Lower lobe of right lung (tissue), 2 donors: Measurements from ENCODE around the gene PYGB. TPM values are rescaled to one million over a fixed set of nuclear protein-coding genes. Genes with fewer than 3 reads are reported as not detected.

ENCODE experiments used
- ATAC-seq, 2 donors: fragments of 200-7000 bp; cut with Tn5 transposase; one replicate each; pipeline ENCODE4 v1.9.1; 2020 to 2022; ENCODE audit warnings: mild to moderate bottlenecking in 2 of 2, moderate library complexity in 2 of 2
- DNase-seq: peaks from one replicate; pipeline ENCODE4 v3.0.0-alpha.2; 2020
- H3K27ac ChIP-seq: fragments of 200-600 bp; one replicate; pipeline ENCODE4 v1.8.0; 2022
- H3K27me3 ChIP-seq: fragments of 200-600 bp; one replicate; pipeline ENCODE4 v1.8.0; 2022; ENCODE audit warnings: low read depth
- H3K36me3 ChIP-seq: fragments of 200-600 bp; one replicate; pipeline ENCODE4 v1.8.0; 2022; ENCODE audit warnings: mild to moderate bottlenecking
- H3K4me1 ChIP-seq: fragments of 200-600 bp; one replicate; pipeline ENCODE4 v1.8.0; 2022
- H3K4me3 ChIP-seq: fragments of 200-600 bp; one replicate; pipeline ENCODE4 v1.8.0; 2022; ENCODE audit warnings: mild to moderate bottlenecking
- H3K9me3 ChIP-seq: fragments of 200-600 bp; one replicate; pipeline ENCODE4 v1.8.0; 2022
- CTCF ChIP-seq: fragments of 200-600 bp; IDR thresholded peaks from one replicate; pipeline ENCODE4 v1.8.0; 2022; ENCODE audit warnings: antibody characterized with exemption, mild to moderate bottlenecking
- intact Hi-C: fragments of 100-400 bp; cut with DNase I; formaldehyde crosslinking; loops from one replicate; pipeline ENCODE4 v1.11.0; 2022
- total RNA-seq: library from RNA; stranded (reverse); fragmentation: NEBNext Ultra II Directional; extraction: Animal tissue kit (Norgen Biotek cat#: 25700); gene quantifications from one replicate; pipeline ENCODE4 v1.2.1, GENCODE V29; 2021
- donor health status: DM: no; HTN: yes; CAD: no; lungs with severe emphysema.

The PYGB gene
- total RNA-seq, 1 donor from 2014 or later, result 57.5 TPM

DNA sequence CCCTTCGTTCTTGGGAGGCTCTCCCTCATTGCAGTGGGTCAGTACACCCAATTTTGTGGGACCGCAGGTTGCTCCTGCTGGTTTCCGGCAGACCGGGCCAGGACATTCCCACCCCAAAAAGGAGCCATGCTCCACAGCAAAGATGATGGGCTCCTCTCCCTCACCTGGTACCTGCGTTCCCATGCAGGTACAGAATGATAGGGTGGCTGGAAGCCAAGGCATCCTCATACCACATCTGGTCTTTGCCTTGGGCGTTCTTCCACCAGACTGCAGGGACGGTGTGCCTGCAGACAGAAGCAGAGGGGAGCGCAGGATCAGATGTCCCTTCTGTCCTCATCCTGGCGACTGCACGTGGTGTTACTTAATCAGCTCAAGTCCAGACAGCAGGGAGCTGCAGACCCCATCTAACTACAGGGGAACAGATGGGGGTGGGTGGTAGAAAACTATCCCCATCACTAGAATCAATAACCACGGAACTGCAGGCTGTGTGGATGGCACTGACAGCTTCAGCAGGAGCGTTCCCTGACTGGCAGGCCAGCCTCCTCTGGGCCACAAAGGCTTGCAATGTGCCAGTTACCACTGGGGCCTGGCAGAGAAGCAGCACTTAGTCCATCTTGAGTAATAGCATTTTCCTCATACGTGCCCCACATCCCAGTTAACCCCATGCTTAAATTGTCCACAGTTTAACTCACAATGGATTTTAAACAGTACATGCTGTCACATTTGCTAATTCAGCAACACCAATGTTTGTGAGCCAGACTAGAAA is 72.3 kb downstream of the PYGB start:
- peaks cover 35% of the 10 kb centered on the region for H3K36me3 ChIP-seq
- H3K4me3 ChIP-seq, result no peak overlapping the region
- H3K27me3 ChIP-seq, result no peaks in the 10 kb centered on the region
- DNase-seq (no peak), ATAC-seq (no peak)
- H3K27ac ChIP-seq, result no peak overlapping the region
- intact Hi-C loops, result no loop called here
- TF ChIP-seq CTCF, result no peak
- peaks cover 33% of the 10 kb centered on the region for H3K4me1 ChIP-seq
- no peaks in the 10 kb centered on the region for H3K9me3 ChIP-seq

- DNase-seq (no peak), ATAC-seq (no peak)
- no peaks in the 10 kb centered on the region for H3K9me3 ChIP-seq
- H3K4me3 ChIP-seq, result no peak overlapping the region
- peaks cover 35% of the 10 kb centered on the region for H3K36me3 ChIP-seq
- H3K27ac ChIP-seq, result no peak overlapping the region
- no peak for TF ChIP-seq CTCF
- H3K4me1 ChIP-seq, result peaks cover 28% of the 10 kb centered on the region
- no peaks in the 10 kb centered on the region for H3K27me3 ChIP-seq
- intact Hi-C loops, result no loop called here
Observed at GRCh38 chr20:25321262-25321831, 73.5 kb downstream of the PYGB start.

GRCh38 chr20:25321991-25322390 is 74.1 kb downstream of the PYGB start:
- no peak for TF ChIP-seq CTCF
- intact Hi-C loops, result no loop called here
- Histone ChIP-seq H3K9me3 (no peaks in the 10 kb centered on the region), H3K4me1 (peaks cover 28% of the 10 kb centered on the region), H3K27me3 (no peaks in the 10 kb centered on the region), H3K27ac (no peak overlapping the region), H3K36me3 (peaks cover 35% of the 10 kb centered on the region), H3K4me3 (no peak overlapping the region)
- ATAC-seq (no peak), DNase-seq (no peak)

DNA sequence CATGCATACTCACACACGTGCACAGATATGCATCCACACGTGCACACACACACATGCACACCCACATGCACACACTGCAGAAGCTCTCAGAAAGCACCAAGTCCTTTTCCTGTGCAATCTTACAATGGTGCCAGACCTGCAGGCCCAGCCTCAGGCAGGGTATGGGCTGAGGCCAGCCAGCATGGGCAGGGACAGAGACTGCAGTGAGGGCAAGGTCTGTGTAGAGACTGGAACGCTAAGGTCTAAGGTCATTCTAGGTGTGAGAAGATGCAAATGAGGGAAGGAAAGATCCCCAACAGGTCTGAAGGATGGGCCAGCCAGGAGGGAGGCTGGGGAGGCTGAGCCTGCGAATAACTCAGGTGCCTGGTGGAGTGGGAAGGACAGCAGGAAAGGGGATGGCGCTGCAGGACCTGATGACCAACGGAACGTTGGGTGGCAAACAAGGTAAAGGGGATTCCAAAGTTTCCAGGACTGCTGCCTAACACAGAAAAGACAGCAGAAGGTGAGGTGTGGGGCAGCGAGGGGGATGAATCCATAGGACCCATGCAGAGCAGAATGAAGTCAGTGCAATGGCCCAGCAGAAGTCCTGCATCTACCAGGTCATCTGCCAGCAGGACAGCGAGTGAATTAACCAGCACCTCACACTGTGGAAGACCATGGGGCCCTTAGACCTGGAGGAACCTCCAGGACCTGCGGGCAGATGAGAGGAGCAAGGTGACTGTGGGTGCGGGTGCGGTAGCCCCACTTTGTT is 75.8 kb downstream of the PYGB start:
- Histone ChIP-seq H3K36me3 (peaks cover 35% of the 10 kb centered on the region), H3K4me3 (no peak overlapping the region), H3K4me1 (peaks cover 28% of the 10 kb centered on the region), H3K27me3 (no peaks in the 10 kb centered on the region), H3K27ac (no peak overlapping the region), H3K9me3 (no peaks in the 10 kb centered on the region)
- intact Hi-C loops, result no loop called here
- ATAC-seq (no peak), DNase-seq (no peak)
- TF ChIP-seq CTCF, result no peak

GRCh38 chr20:25324412-25324811 is 76.5 kb downstream of the PYGB start:
- H3K27me3 ChIP-seq, result no peaks in the 10 kb centered on the region
- no peak overlapping the region for H3K4me3 ChIP-seq
- DNase-seq (peak; percentile 84), ATAC-seq (peak; percentile 70 to 90)
- TF ChIP-seq CTCF, result no peak
- H3K27ac ChIP-seq, result no peak overlapping the region
- intact Hi-C loops, result no loop called here
- no peaks in the 10 kb centered on the region for H3K9me3 ChIP-seq
- peaks cover 21% of the 10 kb centered on the region for H3K4me1 ChIP-seq
- peaks cover 33% of the 10 kb centered on the region for H3K36me3 ChIP-seq
